HepG2 (cell line): ENCODE data around the gene SLC35G2. TPM values are rescaled to one million over a fixed set of nuclear protein-coding genes. Genes with fewer than 3 reads are reported as not detected.

Source experiments
- BATF2 ChIP-seq: sonication (generic); formaldehyde crosslinking; IDR thresholded peaks from 2 replicates; pipeline ENCODE4 v1.8.0; 2022; ENCODE audit warnings: mild to moderate bottlenecking, missing genetic modification reagents, moderate library complexity
- CREB1 ChIP-seq, 2 experiments: fragments of 450-650 bp in 1 of 2; IDR thresholded peaks; 2 replicates each; pipeline ENCODE4 v1.6.1; 2016 to 2017; ENCODE audit warnings: control low read depth in 1 of 2, mild to moderate bottlenecking in 1 of 2, missing compliant biosample characterization in 1 of 2, missing genetic modification characterization in 1 of 2
- FOXA3 ChIP-seq: IDR thresholded peaks from 2 replicates; pipeline ENCODE4 v1.6.1; 2016; ENCODE audit warnings: missing genetic modification reagents, missing compliant biosample characterization
- GABPB1 ChIP-seq: IDR thresholded peaks from 2 replicates; pipeline ENCODE4 v1.6.1; 2016; ENCODE audit warnings: mild to moderate bottlenecking, missing genetic modification reagents, moderate library complexity, missing compliant biosample characterization
- HINFP ChIP-seq: sonication (generic); formaldehyde crosslinking; IDR thresholded peaks from 2 replicates; pipeline ENCODE4 v1.4.0; 2020; ENCODE audit warnings: low read depth, mild to moderate bottlenecking, missing genetic modification reagents
- LCORL ChIP-seq, 2 experiments: fragments of 450-650 bp in 1 of 2; sonication (generic) in 1 of 2; formaldehyde crosslinking in 1 of 2; IDR thresholded peaks; 2 replicates each; pipeline versions ENCODE4 v1.5.0 to v1.6.1; 2017 to 2020; ENCODE audit warnings: antibody characterized with exemption in 1 of 2, missing genetic modification reagents in 1 of 2
- MAX ChIP-seq: IDR thresholded peaks from 2 replicates; pipeline ENCODE4 v1.6.1; 2012; ENCODE audit warnings: inconsistent platforms
- MTF2 ChIP-seq: sonication (generic); formaldehyde crosslinking; IDR thresholded peaks from 2 replicates; pipeline ENCODE4 v1.5.0; 2020; ENCODE audit warnings: missing genetic modification reagents, borderline replicate concordance
- SKIL ChIP-seq: sonication (generic); formaldehyde crosslinking; IDR thresholded peaks from 2 replicates; pipeline ENCODE4 v1.8.0; 2022; ENCODE audit warnings: missing genetic modification reagents, mild to moderate bottlenecking, moderate library complexity, borderline replicate concordance
- TEAD3 ChIP-seq: optimal IDR thresholded peaks from 2 replicates; pipeline ENCODE3; 2016; ENCODE audit warnings: borderline replicate concordance
- TSC22D2 ChIP-seq: sonication (generic); formaldehyde crosslinking; IDR thresholded peaks from 2 replicates; pipeline ENCODE4 v1.5.1; 2020; ENCODE audit warnings: missing genetic modification reagents, mild to moderate bottlenecking, borderline replicate concordance
- ZNF253 ChIP-seq: sonication (generic); formaldehyde crosslinking; IDR thresholded peaks from 2 replicates; pipeline ENCODE4 v1.8.0; 2022; ENCODE audit warnings: mild to moderate bottlenecking, missing genetic modification reagents, borderline replicate concordance
- ZNF569 ChIP-seq: sonication (generic); formaldehyde crosslinking; IDR thresholded peaks from 2 replicates; pipeline ENCODE4 v1.5.0; 2020; ENCODE audit warnings: mild to moderate bottlenecking, missing genetic modification reagents, moderate library complexity, borderline replicate concordance
- ZNF614 ChIP-seq: IDR thresholded peaks from 2 replicates; pipeline ENCODE4 v1.6.1; 2018; ENCODE audit warnings: missing biosample characterization, missing genetic modification reagents, inconsistent platforms, borderline replicate concordance
- ZNF850 ChIP-seq: sonication (generic); formaldehyde crosslinking; conservative IDR thresholded peaks from 2 replicates; pipeline ENCODE4 v1.9.0; 2021; ENCODE audit warnings: mild to moderate bottlenecking, missing genetic modification reagents
- polyA plus RNA-seq, 8 experiments: library from polyadenylated mRNA; depleted of rRNA in 3 of 8; stranded (reverse) in 7 of 8; unstranded in 1 of 8; fragments of >200 nt; fragmentation: Illumina TruSeq in 4 of 8; extraction: Trizol in 4 of 8; gene quantifications; 2 replicates each; pipeline versions ENCODE4 v1.2.1 to v1.2.3, GENCODE V29; 2011 to 2016; ENCODE audit warnings: low read depth in 4 of 8, missing spikeins in 1 of 8, mixed read lengths in 1 of 8; ENCODE audit not compliant: insufficient read depth in 1 of 8
- total RNA-seq, 5 experiments: library from RNA; depleted of rRNA; stranded (reverse); fragments of >200 nt; fragmentation: Illumina TruSeq; extraction: Trizol; gene quantifications; 2 replicates each; pipeline ENCODE4 v1.2.3, GENCODE V29; 2016; ENCODE audit warnings: low read depth in 1 of 5
- TF ChIP-seq, protein P1 (sequence below): sonication (generic); formaldehyde crosslinking; IDR thresholded peaks from 2 replicates; pipeline ENCODE4 v1.9.0; 2021; ENCODE audit warnings: missing genetic modification reagents, borderline replicate concordance
- TF ChIP-seq, protein P2 (sequence below): sonication (generic); formaldehyde crosslinking; IDR thresholded peaks from 2 replicates; pipeline ENCODE4 v1.4.0; 2020; ENCODE audit warnings: mild to moderate bottlenecking, missing genetic modification reagents
- TF ChIP-seq, protein P3 (sequence below): sonication (generic); formaldehyde crosslinking; IDR thresholded peaks from 2 replicates; pipeline ENCODE4 v1.5.0; 2020; ENCODE audit warnings: missing genetic modification reagents

The SLC35G2 gene
- total and polyA plus RNA-seq, 2 of the 13 experiments (the other 11 are each of a cell fraction or from before 2014, with no cell fraction given): 7.6 to 10.3 TPM

- TF ChIP-seq CREB1 (IDR thresholded peaks at IDR 0.05) (peak; percentile 37; the same call in 1 of the 2 replicates), CREB1 (CRISPR knock-in tag; IDR thresholded peaks at IDR 0.05) (0 out of 2 replicates have a peak, but pooled peaks have one; percentile 30), GABPB1 (CRISPR knock-in tag) (0 out of 2 replicates have a peak, but pooled peaks have one; percentile 14), MTF2 (CRISPR knock-in tag) (0 out of 2 replicates have a peak, but pooled peaks have one; percentile 38), ZNF850 (CRISPR knock-in tag) (no peak), BATF2 (CRISPR knock-in tag) (peak; percentile 65; the same call in 1 of the 2 replicates), ZNF614 (no peak), FOXA3 (CRISPR knock-in tag) (no peak), ZNF253 (CRISPR knock-in tag) (no peak), LCORL (IDR thresholded peaks at IDR 0.05) (no peak), LCORL (CRISPR knock-in tag; IDR thresholded peaks at IDR 0.05) (0 out of 2 replicates have a peak, but pooled peaks have one; percentile 32), ZNF569 (CRISPR knock-in tag) (no peak), TSC22D2 (CRISPR knock-in tag) (no peak), HINFP (CRISPR knock-in tag) (no peak), SKIL (CRISPR knock-in tag) (no peak), MAX (0 out of 2 replicates have a peak, but pooled peaks have one; percentile 2), TEAD3 (CRISPR knock-in tag) (no peak)
- TF ChIP-seq, protein P1, sequence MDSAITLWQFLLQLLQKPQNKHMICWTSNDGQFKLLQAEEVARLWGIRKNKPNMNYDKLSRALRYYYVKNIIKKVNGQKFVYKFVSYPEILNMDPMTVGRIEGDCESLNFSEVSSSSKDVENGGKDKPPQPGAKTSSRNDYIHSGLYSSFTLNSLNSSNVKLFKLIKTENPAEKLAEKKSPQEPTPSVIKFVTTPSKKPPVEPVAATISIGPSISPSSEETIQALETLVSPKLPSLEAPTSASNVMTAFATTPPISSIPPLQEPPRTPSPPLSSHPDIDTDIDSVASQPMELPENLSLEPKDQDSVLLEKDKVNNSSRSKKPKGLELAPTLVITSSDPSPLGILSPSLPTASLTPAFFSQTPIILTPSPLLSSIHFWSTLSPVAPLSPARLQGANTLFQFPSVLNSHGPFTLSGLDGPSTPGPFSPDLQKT (CRISPR knock-in tag): no peak
- TF ChIP-seq, protein P2, sequence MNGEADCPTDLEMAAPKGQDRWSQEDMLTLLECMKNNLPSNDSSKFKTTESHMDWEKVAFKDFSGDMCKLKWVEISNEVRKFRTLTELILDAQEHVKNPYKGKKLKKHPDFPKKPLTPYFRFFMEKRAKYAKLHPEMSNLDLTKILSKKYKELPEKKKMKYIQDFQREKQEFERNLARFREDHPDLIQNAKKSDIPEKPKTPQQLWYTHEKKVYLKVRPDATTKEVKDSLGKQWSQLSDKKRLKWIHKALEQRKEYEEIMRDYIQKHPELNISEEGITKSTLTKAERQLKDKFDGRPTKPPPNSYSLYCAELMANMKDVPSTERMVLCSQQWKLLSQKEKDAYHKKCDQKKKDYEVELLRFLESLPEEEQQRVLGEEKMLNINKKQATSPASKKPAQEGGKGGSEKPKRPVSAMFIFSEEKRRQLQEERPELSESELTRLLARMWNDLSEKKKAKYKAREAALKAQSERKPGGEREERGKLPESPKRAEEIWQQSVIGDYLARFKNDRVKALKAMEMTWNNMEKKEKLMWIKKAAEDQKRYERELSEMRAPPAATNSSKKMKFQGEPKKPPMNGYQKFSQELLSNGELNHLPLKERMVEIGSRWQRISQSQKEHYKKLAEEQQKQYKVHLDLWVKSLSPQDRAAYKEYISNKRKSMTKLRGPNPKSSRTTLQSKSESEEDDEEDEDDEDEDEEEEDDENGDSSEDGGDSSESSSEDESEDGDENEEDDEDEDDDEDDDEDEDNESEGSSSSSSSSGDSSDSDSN: peak; percentile 66; the same call in 1 of the 2 replicates
- TF ChIP-seq, protein P3, sequence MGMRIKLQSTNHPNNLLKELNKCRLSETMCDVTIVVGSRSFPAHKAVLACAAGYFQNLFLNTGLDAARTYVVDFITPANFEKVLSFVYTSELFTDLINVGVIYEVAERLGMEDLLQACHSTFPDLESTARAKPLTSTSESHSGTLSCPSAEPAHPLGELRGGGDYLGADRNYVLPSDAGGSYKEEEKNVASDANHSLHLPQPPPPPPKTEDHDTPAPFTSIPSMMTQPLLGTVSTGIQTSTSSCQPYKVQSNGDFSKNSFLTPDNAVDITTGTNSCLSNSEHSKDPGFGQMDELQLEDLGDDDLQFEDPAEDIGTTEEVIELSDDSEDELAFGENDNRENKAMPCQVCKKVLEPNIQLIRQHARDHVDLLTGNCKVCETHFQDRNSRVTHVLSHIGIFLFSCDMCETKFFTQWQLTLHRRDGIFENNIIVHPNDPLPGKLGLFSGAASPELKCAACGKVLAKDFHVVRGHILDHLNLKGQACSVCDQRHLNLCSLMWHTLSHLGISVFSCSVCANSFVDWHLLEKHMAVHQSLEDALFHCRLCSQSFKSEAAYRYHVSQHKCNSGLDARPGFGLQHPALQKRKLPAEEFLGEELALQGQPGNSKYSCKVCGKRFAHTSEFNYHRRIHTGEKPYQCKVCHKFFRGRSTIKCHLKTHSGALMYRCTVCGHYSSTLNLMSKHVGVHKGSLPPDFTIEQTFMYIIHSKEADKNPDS (CRISPR knock-in tag): no peak
These were observed 435 bp downstream of the SLC35G2 start (continued) for GRCh38 chr3:136819392-136819730.
